HG03196 (cell line): ENCODE data around the gene SIGLEC10.

Experiments used
- ATAC-seq: cut with Tn5 transposase; IDR thresholded peaks from one replicate; pipeline ENCODE4 v1.9.1; 2021; ENCODE audit not compliant: unreplicated experiment

Gene SIGLEC10

GRCh38 chr19:51366389-51367254 is 50.8 kb downstream of the SIGLEC10 start:
- peak; percentile 51 for ATAC-seq

DNA sequence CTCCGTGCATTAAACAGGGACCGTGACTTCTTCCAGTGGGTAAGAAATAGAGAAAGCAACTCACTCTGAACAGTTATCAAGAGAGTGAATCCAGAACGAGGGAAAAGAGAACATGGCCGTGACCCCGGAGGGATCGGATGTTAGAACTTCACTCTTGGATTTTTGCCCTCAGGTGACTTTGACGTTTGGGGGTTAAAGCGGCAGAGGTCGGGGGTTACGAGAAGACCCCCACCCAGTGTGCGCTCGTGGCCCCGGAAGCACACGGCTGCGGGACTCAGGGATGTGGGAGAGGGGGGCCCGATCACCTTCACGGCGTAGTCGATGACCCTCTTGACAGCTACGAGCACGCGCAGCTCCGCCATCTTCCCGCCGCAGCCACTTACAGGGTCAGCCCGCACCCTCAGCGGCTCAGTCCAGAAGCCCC is 51.5 kb downstream of the SIGLEC10 start, which contains the start of gene ETFB:
TSS of gene ETFB (minus strand) at position 424 of the 424 bp plus-strand sequence. CDS start at position 362, 62 bp downstream.
- no peak for ATAC-seq

GRCh38 chr19:51365211-51365964 is 52.1 kb downstream of the SIGLEC10 start:
- no peak for ATAC-seq

DNA sequence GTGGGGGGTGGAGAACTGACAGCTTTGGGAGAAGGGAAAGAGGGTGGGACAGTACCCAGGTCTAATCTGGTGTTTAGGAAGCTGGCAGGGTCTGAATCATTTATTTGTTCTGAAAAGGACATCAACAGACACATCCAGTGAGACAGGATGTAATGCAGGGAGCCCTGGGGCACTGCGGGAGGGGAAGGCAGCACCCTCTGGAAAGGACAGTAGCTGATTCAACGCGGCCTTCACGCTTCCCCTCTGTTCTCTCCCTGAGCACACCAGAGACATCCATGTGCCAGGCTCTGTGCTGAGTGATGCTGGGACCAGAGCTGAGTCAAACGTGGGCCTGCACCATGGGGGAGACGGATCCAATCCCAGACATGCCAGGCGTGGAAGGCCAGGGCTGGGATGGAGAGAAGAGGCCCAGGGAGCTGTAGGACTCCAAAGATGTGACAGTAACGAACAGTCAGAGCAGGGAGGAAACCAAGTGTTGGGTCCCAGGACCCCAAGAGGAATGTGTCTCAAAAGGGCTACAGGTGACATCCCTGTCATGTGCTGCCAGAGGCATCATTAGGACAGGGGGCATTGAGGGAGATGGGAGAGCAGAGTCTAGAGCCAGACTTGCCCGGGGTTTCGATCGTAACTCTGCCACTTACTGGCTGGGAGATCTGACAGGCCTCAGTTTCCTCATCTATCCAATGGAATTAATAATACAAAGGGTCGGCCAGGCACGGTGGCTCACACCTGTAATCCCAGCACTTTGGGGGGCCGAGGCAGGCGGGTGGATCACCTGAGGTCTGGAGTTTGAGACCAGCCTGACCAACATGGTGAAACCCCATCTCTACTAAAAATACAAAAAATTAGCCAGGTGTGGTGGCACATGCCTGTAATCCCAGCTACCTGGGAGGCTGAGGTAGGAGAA is 53.0 kb downstream of the SIGLEC10 start:
- ATAC-seq: no peak

DNA sequence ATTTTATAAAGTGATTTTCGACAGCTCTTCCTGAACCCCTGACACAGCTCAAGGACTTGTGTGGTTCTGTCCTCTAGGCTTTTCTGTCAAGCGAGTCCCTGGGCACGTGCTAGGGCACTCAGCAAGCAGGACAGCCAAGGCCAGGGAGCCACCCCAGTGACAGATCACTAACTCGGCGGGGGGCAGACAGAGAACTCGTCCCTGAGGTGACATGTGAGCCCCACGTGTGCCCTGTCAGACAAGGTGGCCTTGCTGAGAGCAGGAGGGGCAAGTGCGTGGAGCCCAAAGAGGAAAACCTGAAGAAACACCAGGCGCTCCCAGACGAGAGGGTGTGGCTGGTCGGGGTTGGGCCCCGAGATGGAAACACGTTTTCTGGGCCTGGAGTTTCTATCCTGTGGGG is 56.2 kb downstream of the SIGLEC10 start:
- no peak for ATAC-seq
